HT-29 (cell line): Measurements from ENCODE around the gene PSMB4. TPM values are rescaled to one million over a fixed set of nuclear protein-coding genes. Genes with fewer than 3 reads are reported as not detected.
"Not testable (repeated sequence)": the region's sequence is repeated elsewhere in the genome, so short reads cannot be mapped to it uniquely, and the experiment has no call there.

ENCODE experiments used
- DNase-seq: peaks from one replicate; pipeline ENCODE4 v3.0.0-alpha.2; 2015; ENCODE audit warnings: low spot score
- small RNA-seq: library from RNA; depleted of rRNA; stranded (forward); fragments of <200 nt; gene quantifications from one replicate; pipeline ENCODE3, GENCODE V24; 2014
- total RNA-seq: library from RNA; depleted of rRNA; stranded (reverse); fragments of >200 nt; shearing (Covaris generic); gene quantifications from 2 replicates; pipeline ENCODE4 v1.2.3, GENCODE V29; 2014; rRNA removed

PSMB4 gene
- total RNA-seq, 1 experiment from 2014 or later: 393 TPM

GRCh38 chr1:151437396-151437795 lies 38.0 kb downstream of the PSMB4 start:
- DNase-seq: not testable (repeated sequence)

GRCh38 chr1:151443846-151444782 lies 44.7 kb downstream of the PSMB4 start:
- peak; percentile 90 for DNase-seq

GRCh38 chr1:151444783-151445177 lies 45.4 kb downstream of the PSMB4 start:
- no peak for DNase-seq

- DNase-seq: no peak
Measured at GRCh38 chr1:151447696-151448095, 48.3 kb downstream of the PSMB4 start.

Small RNA genes within 50 kb of the gene (small RNA-seq; reads per million reads assigned to genes)
- 0.36 reads per million for gene RNY4P25

Other genes with a start within 250 kb of the PSMB4 start
- not detected in 2 replicates for gene TNFAIP8L2, start 242.9 kb upstream of the PSMB4 start, total RNA-seq
- 0.43 and 0.60 TPM in 2 replicates for gene LYSMD1, start 233.7 kb upstream of the PSMB4 start, total RNA-seq
- 37.6 and 48.4 TPM in 2 replicates for gene SCNM1, start 233.4 kb upstream of the PSMB4 start, total RNA-seq
- gene TMOD4, start 223.6 kb upstream of the PSMB4 start, total RNA-seq: not detected in 2 replicates
- 48.9 and 49.1 TPM in 2 replicates for gene VPS72, start 209.4 kb upstream of the PSMB4 start, total RNA-seq
- 23.6 and 31.2 TPM in 2 replicates for gene PIP5K1A, start 201.0 kb upstream of the PSMB4 start, total RNA-seq
- 190 and 195 TPM in 2 replicates for gene PSMD4, start 144.8 kb upstream of the PSMB4 start, total RNA-seq
- 39.2 TPM in 2 replicates for gene ZNF687, start 117.3 kb upstream of the PSMB4 start, total RNA-seq
- gene PI4KB, start 72.2 kb upstream of the PSMB4 start, total RNA-seq: 35.9 and 42.7 TPM in 2 replicates
- 50.4 and 54.9 TPM in 2 replicates for gene RFX5, start 52.3 kb upstream of the PSMB4 start, total RNA-seq
- gene SELENBP1, start 26.9 kb upstream of the PSMB4 start, total RNA-seq: 39.2 and 46.7 TPM in 2 replicates
- 19.1 and 22.0 TPM in 2 replicates for gene POGZ, start 59.9 kb downstream of the PSMB4 start, total RNA-seq
- gene CGN, start 111.8 kb downstream of the PSMB4 start, total RNA-seq: 23.5 and 30.7 TPM in 2 replicates
- 30.5 and 36.9 TPM in 2 replicates for gene TUFT1, start 140.7 kb downstream of the PSMB4 start, total RNA-seq
- 13.3 and 13.9 TPM in 2 replicates for gene SNX27, start 212.5 kb downstream of the PSMB4 start, total RNA-seq